NCI-H2107 treated with DMSO at 0.1 percent for 48 hours (cell line): ENCODE results near the gene TARS1.
"Not testable (repeated sequence)": the region's sequence is repeated elsewhere in the genome, so short reads cannot be mapped to it uniquely, and the experiment has no call there.

Experiments used
- DNase-seq: peaks from one replicate; lab custom pipeline; 2025; ENCODE audit not compliant: unreplicated experiment; lab: John Stamatoyannopoulos, UW

Gene TARS1

DNA sequence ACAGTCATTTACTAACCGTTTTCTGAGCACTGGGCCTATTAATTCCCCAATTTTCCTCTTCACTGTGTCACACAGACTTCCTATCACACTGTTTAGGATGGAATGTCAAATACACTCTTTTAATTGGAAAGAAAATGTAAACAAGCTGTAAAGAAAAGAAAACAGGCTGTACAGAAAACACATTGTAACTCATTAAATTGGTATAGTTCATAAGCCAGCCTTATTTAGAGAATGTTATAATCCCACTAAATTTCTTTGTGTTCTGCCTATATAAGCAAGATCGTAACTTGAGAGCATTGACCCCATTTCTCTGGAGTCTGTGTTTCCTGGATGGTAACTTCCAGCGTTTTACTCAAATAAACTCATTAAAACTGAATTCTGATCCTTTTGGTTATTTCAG, 46.5 kb downstream of the TARS1 start:
- no peak for DNase-seq

DNA sequence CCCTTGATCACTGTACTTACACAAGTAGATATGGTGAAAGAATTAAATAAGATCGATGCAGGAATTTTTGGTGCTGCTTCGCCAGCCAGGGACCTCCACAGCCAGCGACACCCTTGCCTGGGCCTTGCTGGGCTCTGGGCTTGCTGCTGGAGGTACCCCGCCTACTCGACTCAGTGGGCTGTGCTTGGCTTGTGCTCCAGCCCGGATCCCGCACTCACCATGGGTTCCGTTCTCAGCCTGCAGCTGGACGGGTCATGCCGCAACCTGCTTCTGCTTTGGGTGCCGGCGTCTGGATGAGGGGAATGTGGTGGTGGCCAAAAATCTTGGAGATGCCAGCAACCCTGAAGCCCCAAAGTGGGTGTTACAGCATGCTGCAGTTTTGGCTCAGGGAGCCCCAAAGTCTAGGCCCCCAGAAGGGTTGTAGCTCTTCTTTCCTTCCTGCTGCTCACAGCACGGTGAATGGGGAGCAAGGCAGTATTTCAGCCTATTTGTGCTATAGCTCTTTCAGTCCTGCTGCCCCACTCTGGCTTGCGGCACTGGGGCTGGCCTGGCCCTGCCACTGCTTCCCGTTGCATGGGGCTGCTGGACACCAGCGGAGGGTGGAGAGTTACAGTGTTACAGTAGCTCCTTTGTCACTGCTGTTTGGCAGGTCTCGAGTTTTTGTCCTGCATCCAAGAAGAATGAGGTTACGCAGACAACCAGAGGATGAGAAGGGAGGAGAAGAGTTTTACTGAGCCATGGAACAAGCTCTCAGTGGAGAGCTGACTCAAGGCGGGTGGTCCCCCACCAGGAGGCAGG, 48.0 kb downstream of the TARS1 start:
- DNase-seq: no peak

GRCh38 chr5:33489481-33490067, 48.8 kb downstream of the TARS1 start:
- no peak for DNase-seq

DNA sequence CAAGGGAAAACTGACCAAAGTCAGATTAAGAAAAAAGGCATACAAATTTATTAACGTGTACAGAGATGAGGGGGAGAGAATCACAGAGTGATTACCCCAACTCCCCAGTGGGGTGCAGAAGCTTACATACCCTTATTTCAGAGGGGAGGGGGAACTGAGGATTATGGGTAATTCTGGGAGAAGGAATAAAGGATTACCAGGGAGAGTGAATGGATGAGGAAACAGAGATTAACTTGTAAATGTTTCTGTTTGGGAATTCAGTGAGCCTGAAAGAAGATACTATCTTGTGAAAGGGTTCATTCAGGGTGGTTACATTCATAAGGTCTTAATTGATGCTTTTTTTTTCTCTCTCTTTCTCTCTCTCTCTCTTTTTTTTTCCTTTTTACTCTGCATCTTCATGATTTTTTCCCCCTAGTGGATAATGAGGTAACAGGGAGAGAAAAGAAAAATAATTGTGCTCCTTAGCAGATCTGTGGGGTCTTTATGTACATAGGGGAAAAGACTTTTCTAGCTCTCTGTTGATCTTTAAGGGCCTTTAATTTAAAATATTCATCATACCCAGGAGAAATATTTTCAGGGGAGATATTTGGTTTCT, 49.4 kb downstream of the TARS1 start:
- no peak for DNase-seq

DNA sequence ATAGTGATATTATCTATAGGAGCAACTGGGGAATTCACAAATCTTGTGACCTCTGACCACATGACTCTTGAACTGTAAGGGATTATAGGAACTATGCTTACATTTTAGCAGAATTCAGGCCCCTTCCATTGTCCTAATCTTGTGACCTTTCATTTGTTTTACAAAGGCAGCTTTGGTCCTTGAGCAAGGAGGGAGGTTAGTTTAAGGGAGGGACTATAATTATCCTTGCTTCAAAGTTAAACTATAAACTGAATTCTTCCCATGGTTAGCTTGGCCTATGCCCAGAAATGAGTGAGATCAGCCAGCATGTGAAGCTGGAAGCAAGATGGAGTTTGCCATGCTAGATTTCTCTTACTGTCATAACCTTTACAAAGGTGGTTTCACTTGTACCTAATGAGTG, 51.2 kb downstream of the TARS1 start:
- no peak for DNase-seq

- DNase-seq: no peak
These were observed 53.7 kb downstream of the TARS1 start for GRCh38 chr5:33494466-33494865.

GRCh38 chr5:33501260-33501659, 60.5 kb downstream of the TARS1 start:
- DNase-seq: no peak

DNA sequence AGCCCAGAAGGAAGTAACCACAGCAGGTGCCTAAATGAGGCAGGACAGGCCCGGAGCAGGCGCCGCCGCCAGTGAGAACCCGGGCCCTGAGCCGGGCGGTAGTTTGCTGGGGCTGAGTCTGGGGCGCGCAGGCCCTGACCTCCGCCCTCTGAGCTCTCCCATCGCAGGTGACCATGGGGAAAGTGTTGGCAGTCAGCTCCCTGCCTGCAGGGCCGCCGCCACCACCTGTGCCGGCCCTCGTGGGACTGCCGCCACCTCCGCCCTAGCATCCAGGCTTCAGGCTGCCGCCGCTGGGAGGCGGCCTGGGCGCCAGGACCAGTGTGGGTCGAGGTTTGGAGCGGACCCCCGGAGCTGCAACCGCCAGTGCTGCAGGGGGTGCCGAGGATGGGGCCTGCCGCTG, 61.1 kb downstream of the TARS1 start:
- DNase-seq: no peak

GRCh38 chr5:33504570-33504969, 63.8 kb downstream of the TARS1 start:
- no peak for DNase-seq

DNA sequence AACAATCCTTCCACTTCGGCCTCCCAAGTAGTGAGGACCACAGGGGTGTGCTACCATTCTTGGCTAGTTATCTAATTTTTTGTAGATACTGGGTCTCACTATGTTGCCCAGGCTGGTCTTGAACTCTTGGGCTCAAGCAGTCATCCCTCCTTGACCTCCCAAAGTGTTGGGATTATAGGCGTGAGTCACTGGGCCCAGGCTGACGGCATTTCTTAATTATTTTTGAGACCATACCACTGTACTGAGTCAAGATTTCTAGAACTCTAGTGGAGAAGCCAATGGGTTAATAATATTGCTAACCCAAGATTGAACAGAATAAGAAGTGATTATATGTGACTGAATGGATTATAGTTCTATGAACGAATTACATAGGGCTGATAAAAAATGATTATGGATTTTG, 66.7 kb downstream of the TARS1 start:
- DNase-seq: no peak

- DNase-seq: no peak
These were observed 68.3 kb downstream of the TARS1 start for GRCh38 chr5:33509036-33509435.

DNA sequence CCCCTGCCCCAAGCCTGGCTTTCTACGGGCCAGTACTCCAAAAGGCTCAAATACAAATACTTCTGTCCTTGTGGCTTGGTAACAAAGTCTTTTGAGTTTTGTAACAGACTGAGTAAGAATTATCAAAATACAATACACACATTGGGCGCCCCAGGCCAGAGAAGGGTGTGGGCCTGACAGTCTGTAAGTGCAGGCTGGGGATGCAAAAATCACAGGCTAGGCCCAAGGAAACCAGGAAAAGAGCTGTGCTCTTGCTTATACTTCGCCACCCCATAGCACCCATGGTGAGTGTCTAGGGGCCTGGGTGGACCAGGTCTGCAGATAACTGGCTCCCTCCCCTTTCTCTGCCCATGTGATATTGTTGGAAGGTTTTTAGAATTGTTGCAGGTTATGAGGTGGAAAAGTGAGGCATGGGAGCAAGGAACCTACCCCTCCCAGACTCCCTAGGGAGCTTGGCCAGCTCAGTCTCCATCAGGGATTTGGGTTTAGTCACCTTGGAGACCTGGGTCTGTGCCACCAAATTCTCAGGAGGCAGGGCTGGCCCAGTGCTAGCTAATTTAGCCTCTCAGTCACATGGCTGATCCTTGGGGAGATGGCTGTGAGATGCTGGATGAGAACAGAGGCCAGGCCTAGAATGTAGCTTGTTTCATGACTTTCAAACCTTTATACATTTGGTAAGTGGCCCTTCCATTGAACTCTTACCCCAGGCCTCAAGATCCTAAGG, 72.9 kb downstream of the TARS1 start:
- DNase-seq: no peak

DNA sequence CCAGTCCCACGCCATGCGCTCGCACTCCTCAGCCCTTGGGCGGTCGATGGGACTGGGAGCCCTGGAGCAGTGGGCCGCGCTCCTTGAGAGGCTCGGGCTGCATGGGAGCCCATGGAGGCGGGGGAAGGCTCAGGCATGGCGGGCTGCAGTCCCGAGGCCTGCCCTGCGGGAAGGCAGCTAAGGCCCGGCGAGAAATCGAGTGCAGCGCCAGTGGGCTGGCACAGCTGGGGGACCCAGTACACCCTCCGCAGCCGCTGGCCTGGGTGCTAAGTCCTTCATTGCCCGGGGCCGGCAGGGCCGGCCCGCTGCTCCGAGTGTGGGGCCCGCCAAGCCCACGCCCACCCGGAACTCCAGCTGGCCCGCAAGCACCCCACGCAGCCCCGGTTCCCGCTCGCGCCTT, 74.6 kb downstream of the TARS1 start:
- DNase-seq: not testable (repeated sequence)

DNA sequence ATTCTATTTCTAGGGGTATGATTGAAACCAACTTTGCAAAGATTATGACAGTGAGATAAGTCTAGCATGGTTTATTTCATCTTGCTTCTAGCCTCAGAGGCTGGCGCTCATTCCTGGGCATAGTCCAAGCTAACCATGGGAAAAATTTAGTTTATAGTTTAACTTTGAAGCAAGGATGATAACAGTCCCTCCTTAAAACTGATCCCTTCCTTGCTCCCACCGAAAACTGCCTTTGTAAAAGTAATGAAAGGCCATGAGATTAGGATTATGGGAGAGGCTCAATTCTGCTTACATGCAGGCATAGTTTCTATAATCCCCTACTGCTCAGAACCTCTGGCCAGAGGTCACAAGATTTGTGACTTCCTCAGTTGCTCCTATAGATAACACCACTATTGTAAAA, 75.7 kb downstream of the TARS1 start:
- DNase-seq: no peak
